ENCODE results near the gene ZIM2. TPM values are rescaled to one million over a fixed set of nuclear protein-coding genes. Genes with fewer than 3 reads are reported as not detected.

The ZIM2 gene
- total and polyA plus RNA-seq, 10 of the 15 experiments (the other 5 are each of a cell fraction or from before 2014, with no cell fraction given): not detected

DNA sequence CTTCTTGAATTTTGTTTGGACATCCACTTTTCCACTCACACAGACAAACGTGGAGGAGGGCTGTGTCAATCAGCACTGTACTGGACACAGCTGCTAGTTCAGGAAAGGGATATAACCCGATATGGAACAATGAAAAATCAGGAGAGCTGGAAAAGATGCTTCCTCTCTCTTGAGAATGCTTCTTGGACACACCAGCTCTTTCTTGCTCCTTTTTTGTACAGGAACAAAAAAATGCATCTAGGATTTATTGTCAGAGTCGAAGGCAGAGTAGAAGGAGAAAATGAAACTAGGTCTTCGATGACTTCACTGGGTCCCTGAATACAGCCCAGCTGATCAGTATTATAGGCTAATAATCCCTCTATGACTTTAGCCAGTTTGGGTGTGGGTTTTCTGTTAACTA, 62.2 kb downstream of the ZIM2 start (continued):
- TF ChIP-seq, protein P1, sequence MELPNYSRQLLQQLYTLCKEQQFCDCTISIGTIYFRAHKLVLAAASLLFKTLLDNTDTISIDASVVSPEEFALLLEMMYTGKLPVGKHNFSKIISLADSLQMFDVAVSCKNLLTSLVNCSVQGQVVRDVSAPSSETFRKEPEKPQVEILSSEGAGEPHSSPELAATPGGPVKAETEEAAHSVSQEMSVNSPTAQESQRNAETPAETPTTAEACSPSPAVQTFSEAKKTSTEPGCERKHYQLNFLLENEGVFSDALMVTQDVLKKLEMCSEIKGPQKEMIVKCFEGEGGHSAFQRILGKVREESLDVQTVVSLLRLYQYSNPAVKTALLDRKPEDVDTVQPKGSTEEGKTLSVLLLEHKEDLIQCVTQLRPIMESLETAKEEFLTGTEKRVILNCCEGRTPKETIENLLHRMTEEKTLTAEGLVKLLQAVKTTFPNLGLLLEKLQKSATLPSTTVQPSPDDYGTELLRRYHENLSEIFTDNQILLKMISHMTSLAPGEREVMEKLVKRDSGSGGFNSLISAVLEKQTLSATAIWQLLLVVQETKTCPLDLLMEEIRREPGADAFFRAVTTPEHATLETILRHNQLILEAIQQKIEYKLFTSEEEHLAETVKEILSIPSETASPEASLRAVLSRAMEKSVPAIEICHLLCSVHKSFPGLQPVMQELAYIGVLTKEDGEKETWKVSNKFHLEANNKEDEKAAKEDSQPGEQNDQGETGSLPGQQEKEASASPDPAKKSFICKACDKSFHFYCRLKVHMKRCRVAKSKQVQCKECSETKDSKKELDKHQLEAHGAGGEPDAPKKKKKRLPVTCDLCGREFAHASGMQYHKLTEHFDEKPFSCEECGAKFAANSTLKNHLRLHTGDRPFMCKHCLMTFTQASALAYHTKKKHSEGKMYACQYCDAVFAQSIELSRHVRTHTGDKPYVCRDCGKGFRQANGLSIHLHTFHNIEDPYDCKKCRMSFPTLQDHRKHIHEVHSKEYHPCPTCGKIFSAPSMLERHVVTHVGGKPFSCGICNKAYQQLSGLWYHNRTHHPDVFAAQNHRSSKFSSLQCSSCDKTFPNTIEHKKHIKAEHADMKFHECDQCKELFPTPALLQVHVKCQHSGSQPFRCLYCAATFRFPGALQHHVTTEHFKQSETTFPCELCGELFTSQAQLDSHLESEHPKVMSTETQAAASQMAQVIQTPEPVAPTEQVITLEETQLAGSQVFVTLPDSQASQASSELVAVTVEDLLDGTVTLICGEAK (IDR thresholded peaks at IDR 0.05; ENCODE audit: borderline replicate concordance): no peak
- no peak for TF ChIP-seq CBFB (IDR thresholded peaks at IDR 0.05; ENCODE audit: low read depth)
- no peak for TF ChIP-seq KDM1A (IDR thresholded peaks at IDR 0.05; ENCODE audit: borderline replicate concordance)
- no peak for TF ChIP-seq PML (IDR thresholded peaks at IDR 0.05; ENCODE audit: low read length)

DNA sequence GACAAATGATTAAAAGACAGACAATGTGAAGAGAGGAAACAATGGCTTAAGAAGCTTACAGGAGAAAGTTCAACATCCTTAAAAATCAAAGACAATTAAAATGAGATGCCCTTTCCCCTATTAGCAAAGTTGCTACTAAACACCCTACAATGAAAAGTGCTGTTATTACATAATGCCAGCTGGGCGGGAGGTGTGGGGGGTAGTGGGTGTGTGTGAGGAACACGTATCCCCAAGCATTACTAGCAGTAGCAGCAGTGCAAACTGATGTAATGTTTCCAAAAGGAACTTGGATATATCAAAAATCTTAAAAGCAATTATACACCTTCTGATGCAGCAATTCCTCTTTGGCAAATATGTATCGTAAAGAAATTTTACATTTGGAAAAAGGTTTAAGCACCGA, 70.9 kb downstream of the ZIM2 start:
- DNase-seq (ENCODE audit: low read depth, low spot score) (no peak), ATAC-seq (no peak), FAIRE-seq (no peak)
- H3K4me3 ChIP-seq: no peak overlapping the region
- no TSS peak for BruUV-seq (replicated peaks)
- no peaks in the 10 kb centered on the region for H3K4me1 ChIP-seq (ENCODE audit: control insufficient read depth, insufficient read depth, low read length)
- RAD21 ChIA-PET (ENCODE audit: unreplicated experiment): no interaction called here
- H4K20me1 ChIP-seq (ENCODE audit: control insufficient read depth, insufficient read depth): no peaks in the 10 kb centered on the region
- H3K79me2 ChIP-seq (ENCODE audit: control insufficient read depth, insufficient read depth, low read length): no peaks in the 10 kb centered on the region
- no peak overlapping the region for H3K27ac ChIP-seq (ENCODE audit: control insufficient read depth, insufficient read depth)
- POLR2A ChIA-PET: no interaction called here
- 47% methylated on average over 4 of the region's 4 CpGs for WGBS (ENCODE audit: insufficient coverage, insufficient replicate concordance, low lambda C conversion rate, missing lambda C conversion rate)
- H3K4me2 ChIP-seq (ENCODE audit: control insufficient read depth, insufficient read depth): no peak overlapping the region
- H3K27me3 ChIP-seq (replicated peaks in 1 of 2; ENCODE audit: control insufficient read depth in 2 of 2, insufficient read depth in 2 of 2, low read length in 1 of 2): no peaks in the 10 kb centered on the region
- no peaks in the 10 kb centered on the region for H3K36me3 ChIP-seq (ENCODE audit: control insufficient read depth in 2 of 2, insufficient read depth in 2 of 2, low read length in 1 of 2)
- in situ Hi-C loops (cut with MboI): no loop called here
- H3K9me3 ChIP-seq (replicated peaks; ENCODE audit: control insufficient read depth, insufficient read depth, low read length): no peaks in the 10 kb centered on the region; the same call in 2 of the 3 replicates
- SMC1A ChIA-PET (ENCODE audit: uncharacterized antibody, unreplicated experiment): no interaction called here
- H3K9ac ChIP-seq (ENCODE audit: control insufficient read depth, insufficient read depth, low read length): no peak overlapping the region
- CTCF ChIA-PET: no interaction called here
- no peak overlapping the region for H2AFZ ChIP-seq (ENCODE audit: control insufficient read depth, low read depth, low read length)
- intact Hi-C loops (cut with micrococcal nuclease; ENCODE audit: unreplicated experiment): no loop called here
- TF ChIP-seq IRF4 (IDR thresholded peaks at IDR 0.05; ENCODE audit: low read depth, low read length) (no peak), TCF3 (IDR thresholded peaks at IDR 0.05; ENCODE audit: borderline replicate concordance, insufficient read depth, low read depth, low read length) (no peak), TARDBP (IDR thresholded peaks at IDR 0.05; ENCODE audit: borderline replicate concordance) (no peak), ZZZ3 (IDR thresholded peaks at IDR 0.05; ENCODE audit: control insufficient read depth, insufficient read length, low read depth) (no peak), NFIC (IDR thresholded peaks at IDR 0.05; ENCODE audit: low read depth, low read length) (no peak), PAX8 (IDR thresholded peaks at IDR 0.05) (no peak), HDAC6 (IDR thresholded peaks at IDR 0.05; ENCODE audit: unreplicated experiment) (no peak), MYB (IDR thresholded peaks at IDR 0.05; ENCODE audit: borderline replicate concordance, low read depth, low read length) (no peak)
- TF ChIP-seq, protein P2, sequence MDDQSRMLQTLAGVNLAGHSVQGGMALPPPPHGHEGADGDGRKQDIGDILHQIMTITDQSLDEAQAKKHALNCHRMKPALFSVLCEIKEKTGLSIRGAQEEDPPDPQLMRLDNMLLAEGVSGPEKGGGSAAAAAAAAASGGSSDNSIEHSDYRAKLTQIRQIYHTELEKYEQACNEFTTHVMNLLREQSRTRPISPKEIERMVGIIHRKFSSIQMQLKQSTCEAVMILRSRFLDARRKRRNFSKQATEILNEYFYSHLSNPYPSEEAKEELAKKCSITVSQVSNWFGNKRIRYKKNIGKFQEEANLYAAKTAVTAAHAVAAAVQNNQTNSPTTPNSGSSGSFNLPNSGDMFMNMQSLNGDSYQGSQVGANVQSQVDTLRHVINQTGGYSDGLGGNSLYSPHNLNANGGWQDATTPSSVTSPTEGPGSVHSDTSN (IDR thresholded peaks at IDR 0.05; ENCODE audit: insufficient replicate concordance, low read depth, low read length): no peak
- TF ChIP-seq, protein P3, sequence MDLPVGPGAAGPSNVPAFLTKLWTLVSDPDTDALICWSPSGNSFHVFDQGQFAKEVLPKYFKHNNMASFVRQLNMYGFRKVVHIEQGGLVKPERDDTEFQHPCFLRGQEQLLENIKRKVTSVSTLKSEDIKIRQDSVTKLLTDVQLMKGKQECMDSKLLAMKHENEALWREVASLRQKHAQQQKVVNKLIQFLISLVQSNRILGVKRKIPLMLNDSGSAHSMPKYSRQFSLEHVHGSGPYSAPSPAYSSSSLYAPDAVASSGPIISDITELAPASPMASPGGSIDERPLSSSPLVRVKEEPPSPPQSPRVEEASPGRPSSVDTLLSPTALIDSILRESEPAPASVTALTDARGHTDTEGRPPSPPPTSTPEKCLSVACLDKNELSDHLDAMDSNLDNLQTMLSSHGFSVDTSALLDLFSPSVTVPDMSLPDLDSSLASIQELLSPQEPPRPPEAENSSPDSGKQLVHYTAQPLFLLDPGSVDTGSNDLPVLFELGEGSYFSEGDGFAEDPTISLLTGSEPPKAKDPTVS (IDR thresholded peaks at IDR 0.05; ENCODE audit: low read depth, low read length): no peak
- TF ChIP-seq, protein P4, sequence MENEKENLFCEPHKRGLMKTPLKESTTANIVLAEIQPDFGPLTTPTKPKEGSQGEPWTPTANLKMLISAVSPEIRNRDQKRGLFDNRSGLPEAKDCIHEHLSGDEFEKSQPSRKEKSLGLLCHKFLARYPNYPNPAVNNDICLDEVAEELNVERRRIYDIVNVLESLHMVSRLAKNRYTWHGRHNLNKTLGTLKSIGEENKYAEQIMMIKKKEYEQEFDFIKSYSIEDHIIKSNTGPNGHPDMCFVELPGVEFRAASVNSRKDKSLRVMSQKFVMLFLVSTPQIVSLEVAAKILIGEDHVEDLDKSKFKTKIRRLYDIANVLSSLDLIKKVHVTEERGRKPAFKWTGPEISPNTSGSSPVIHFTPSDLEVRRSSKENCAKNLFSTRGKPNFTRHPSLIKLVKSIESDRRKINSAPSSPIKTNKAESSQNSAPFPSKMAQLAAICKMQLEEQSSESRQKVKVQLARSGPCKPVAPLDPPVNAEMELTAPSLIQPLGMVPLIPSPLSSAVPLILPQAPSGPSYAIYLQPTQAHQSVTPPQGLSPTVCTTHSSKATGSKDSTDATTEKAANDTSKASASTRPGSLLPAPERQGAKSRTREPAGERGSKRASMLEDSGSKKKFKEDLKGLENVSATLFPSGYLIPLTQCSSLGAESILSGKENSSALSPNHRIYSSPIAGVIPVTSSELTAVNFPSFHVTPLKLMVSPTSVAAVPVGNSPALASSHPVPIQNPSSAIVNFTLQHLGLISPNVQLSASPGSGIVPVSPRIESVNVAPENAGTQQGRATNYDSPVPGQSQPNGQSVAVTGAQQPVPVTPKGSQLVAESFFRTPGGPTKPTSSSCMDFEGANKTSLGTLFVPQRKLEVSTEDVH (IDR thresholded peaks at IDR 0.05; ENCODE audit: low read depth, partially characterized antibody): no peak
